ENCODE measurements around the gene FHOD1. TPM values are rescaled to one million over a fixed set of nuclear protein-coding genes. Genes with fewer than 3 reads are reported as not detected.

The FHOD1 gene
- total RNA-seq, 1 donor from 2014 or later, result 28.2 TPM

DNA sequence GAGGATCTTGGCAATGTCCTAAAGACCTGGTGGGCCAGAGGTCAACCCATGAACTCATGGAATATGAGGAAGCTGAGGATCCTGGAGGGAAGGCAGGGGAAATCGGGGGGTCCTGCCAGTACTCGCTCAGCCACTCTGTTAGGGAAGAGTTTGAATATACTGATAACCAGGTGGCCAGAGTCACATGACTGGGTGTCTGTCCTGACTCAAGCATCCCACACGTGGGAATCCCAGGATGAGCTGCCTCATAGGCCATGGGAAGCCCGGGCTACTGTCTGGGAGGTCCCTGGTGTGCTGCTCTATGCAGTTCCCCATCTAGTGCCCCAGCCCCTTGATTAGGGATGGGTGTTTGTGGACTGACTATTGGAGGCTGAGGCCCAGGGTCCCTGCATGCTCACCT lies 59.0 kb downstream of the FHOD1 start:
- H3K4me1 Mint-ChIP-seq (ENCODE audit: low read depth), result peaks cover 15% of the 10 kb centered on the region
- H3K36me3 Mint-ChIP-seq (ENCODE audit: insufficient read depth), result no peaks in the 10 kb centered on the region
- DNase-seq (ENCODE audit: low spot score, unreplicated experiment), result no peak
- H3K27ac Mint-ChIP-seq, result no peak overlapping the region
- H3K9me3 Mint-ChIP-seq (ENCODE audit: low read depth), result no peaks in the 10 kb centered on the region
- peaks cover 7% of the 10 kb centered on the region for H3K27me3 Mint-ChIP-seq
- TF ChIP-seq, protein P1, sequence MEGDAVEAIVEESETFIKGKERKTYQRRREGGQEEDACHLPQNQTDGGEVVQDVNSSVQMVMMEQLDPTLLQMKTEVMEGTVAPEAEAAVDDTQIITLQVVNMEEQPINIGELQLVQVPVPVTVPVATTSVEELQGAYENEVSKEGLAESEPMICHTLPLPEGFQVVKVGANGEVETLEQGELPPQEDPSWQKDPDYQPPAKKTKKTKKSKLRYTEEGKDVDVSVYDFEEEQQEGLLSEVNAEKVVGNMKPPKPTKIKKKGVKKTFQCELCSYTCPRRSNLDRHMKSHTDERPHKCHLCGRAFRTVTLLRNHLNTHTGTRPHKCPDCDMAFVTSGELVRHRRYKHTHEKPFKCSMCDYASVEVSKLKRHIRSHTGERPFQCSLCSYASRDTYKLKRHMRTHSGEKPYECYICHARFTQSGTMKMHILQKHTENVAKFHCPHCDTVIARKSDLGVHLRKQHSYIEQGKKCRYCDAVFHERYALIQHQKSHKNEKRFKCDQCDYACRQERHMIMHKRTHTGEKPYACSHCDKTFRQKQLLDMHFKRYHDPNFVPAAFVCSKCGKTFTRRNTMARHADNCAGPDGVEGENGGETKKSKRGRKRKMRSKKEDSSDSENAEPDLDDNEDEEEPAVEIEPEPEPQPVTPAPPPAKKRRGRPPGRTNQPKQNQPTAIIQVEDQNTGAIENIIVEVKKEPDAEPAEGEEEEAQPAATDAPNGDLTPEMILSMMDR (IDR thresholded peaks at IDR 0.05; ENCODE audit: unreplicated experiment), result no peak
- no peak overlapping the region for H3K4me3 Mint-ChIP-seq (ENCODE audit: low read depth)

DNA sequence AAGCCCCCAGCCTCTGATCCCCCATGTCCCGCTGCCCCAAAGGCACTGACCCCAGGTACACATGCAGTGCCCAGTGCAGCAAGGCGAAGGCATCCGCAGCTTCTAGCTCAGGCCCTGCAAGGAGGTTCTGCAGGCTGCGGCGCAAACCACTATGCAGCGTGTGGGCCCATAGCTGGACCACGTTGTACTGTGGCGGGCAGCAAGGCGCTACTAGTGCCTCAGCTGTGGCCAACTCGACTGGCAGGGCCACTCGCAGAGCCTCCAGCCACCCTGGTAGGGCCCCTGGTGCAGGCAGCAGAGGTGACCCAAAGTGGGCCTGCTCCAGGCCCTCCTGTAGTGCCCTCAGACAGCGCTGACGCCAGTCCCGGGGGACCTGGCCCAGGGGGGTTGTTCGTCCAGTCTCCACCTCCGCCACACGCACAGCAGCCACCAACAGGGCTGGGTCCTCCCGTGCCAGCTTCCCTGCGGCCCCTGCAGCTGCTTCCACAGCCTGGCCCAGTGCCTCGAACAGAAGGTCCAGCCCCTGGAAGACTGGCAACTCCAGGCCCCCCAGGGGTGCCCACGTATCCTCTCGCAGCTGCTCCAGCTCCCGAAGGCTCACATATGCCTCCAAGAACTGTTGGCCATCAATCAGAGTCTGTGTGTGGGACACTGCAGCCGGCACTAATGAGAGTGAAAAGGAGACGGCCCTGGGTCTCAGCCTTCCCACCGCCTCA lies 59.9 kb downstream of the FHOD1 start:
- H3K27ac Mint-ChIP-seq, result no peak overlapping the region
- no peaks in the 10 kb centered on the region for H3K9me3 Mint-ChIP-seq (ENCODE audit: low read depth)
- H3K36me3 Mint-ChIP-seq (ENCODE audit: insufficient read depth), result no peaks in the 10 kb centered on the region
- peaks cover 7% of the 10 kb centered on the region for H3K27me3 Mint-ChIP-seq
- TF ChIP-seq, protein P1 (IDR thresholded peaks at IDR 0.05; ENCODE audit: unreplicated experiment), result no peak
- peaks cover 8% of the 10 kb centered on the region for H3K4me1 Mint-ChIP-seq (ENCODE audit: low read depth)
- H3K4me3 Mint-ChIP-seq (ENCODE audit: low read depth), result no peak overlapping the region
- DNase-seq (ENCODE audit: low spot score, unreplicated experiment), result no peak

DNA sequence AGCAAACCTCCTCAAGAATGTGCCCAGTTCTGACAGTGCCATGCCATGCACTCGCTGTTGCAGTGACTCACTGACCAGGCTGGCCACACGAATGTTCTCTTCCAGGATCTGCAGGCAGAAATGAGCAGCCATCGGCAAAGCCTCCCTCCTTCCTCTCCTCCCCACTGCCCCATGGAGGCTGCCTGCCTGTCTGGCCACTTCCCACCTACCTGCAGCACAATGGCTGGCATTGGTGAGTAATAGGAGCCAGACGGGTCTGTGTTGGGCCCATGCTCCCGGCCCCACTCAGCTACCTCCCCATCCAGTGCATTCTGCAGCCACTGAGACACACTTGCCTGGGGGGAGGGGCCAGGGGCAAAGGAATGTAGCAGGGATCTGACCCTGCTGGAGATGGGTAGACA lies 60.7 kb downstream of the FHOD1 start:
- Mint-ChIP-seq H3K27ac (no peak overlapping the region), H3K27me3 (peaks cover 7% of the 10 kb centered on the region), H3K4me3 (ENCODE audit: low read depth) (no peak overlapping the region), H3K9me3 (ENCODE audit: low read depth) (no peaks in the 10 kb centered on the region), H3K4me1 (ENCODE audit: low read depth) (peaks cover 6% of the 10 kb centered on the region), H3K36me3 (ENCODE audit: insufficient read depth) (no peaks in the 10 kb centered on the region)
- no peak for DNase-seq (ENCODE audit: low spot score, unreplicated experiment)
- TF ChIP-seq, protein P1 (IDR thresholded peaks at IDR 0.05; ENCODE audit: unreplicated experiment), result no peak

DNA sequence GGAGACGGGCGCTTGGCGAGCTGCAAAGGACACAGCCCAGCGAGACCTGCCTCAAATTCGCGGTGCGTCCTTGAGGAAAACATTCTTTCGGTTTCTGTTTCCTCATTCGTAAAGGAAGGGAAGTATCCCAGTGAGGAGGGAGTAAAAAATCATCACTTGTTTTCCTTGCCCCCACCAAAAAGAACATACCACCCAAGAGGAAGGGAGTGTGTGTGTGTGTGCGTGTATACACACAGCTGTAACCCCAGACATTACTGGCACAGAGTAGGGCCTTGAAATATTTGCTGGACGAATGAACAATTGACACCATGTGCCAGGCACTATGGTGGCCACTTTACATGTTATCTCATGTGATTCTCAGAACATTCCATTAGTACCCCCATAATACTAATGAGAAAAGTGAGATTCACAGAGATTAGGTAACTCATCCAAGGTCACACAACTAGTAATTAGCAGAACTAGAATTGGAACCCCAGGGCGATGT lies 61.6 kb downstream of the FHOD1 start:
- no peak overlapping the region for H3K4me3 Mint-ChIP-seq (ENCODE audit: low read depth)
- peaks cover 3% of the 10 kb centered on the region for H3K4me1 Mint-ChIP-seq (ENCODE audit: low read depth)
- H3K27me3 Mint-ChIP-seq, result peaks cover 7% of the 10 kb centered on the region
- no peak for DNase-seq (ENCODE audit: low spot score, unreplicated experiment)
- H3K9me3 Mint-ChIP-seq (ENCODE audit: low read depth), result no peaks in the 10 kb centered on the region
- no peaks in the 10 kb centered on the region for H3K36me3 Mint-ChIP-seq (ENCODE audit: insufficient read depth)
- no peak overlapping the region for H3K27ac Mint-ChIP-seq
- TF ChIP-seq, protein P1 (IDR thresholded peaks at IDR 0.05; ENCODE audit: unreplicated experiment), result no peak

DNA sequence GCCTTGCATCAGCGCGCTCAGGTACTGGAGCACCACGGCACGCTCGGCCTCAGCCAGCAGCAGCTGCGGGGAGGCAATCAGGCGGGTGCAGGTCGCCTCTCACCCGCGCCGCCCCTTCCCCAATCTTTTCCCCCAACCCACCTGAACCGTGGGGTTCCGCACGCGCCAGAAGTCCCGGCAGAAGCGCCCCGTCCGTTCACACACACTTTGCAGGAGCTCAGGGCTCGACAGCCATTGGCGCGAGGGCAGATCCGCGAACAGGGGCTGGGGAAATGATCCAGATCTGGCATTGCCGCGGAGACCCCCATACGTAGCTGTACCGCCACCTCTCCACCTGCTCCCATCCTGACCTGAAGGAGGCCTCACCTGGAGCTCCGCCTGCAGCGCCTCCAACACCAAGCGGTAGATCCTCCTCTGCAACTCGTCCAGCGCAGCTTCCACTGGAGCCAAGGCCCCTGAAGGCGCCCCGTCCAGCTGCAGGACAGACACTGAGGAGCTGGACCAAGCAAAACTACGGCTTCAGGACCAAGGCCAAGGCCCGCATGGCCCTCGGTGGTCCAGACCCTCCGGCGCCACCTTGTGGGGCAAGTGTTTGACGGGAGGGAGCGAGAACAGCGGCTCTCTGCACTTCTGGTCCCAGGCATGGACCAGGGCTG lies 62.2 kb downstream of the FHOD1 start:
- TF ChIP-seq, protein P1 (IDR thresholded peaks at IDR 0.05; ENCODE audit: unreplicated experiment), result peak; percentile 90
- H3K4me3 Mint-ChIP-seq (ENCODE audit: low read depth), result peak overlapping the region; percentile 79
- peaks cover 3% of the 10 kb centered on the region for H3K4me1 Mint-ChIP-seq (ENCODE audit: low read depth)
- peak overlapping the region; percentile 93 for H3K27ac Mint-ChIP-seq
- H3K36me3 Mint-ChIP-seq (ENCODE audit: insufficient read depth), result no peaks in the 10 kb centered on the region
- DNase-seq (ENCODE audit: low spot score, unreplicated experiment), result peak; percentile 96
- H3K9me3 Mint-ChIP-seq (ENCODE audit: low read depth), result no peaks in the 10 kb centered on the region
- H3K27me3 Mint-ChIP-seq, result peaks cover 7% of the 10 kb centered on the region
